Measurements from ENCODE around the gene MGAT1.

MGAT1 gene

DNA sequence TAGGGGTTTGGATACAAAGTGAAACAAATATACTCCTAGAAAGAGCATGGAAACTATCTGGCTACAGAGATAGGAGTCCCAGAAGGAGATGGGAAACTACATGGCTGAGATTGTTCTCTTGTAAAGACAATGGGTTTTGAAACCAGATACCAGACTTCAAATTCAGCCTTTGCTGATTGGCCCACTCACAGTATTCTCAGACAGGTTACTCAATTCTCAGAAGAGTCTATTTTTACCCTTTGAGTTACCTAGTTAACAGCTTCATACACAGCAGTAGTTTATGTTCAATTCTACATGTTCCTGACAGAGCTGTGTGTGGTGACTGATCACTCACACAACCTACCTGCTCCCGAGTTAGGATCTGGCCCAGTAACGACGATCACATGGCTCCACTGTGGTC is 44.4 kb upstream of the MGAT1 start:
- peaks cover 30% of the 10 kb centered on the region for H3K36me3 ChIP-seq
- no peaks in the 10 kb centered on the region for H3K4me1 ChIP-seq
- H3K27me3 ChIP-seq = no peaks in the 10 kb centered on the region
- H3K9me3 ChIP-seq = peaks cover 4% of the 10 kb centered on the region; the same call in 1 of the 2 replicates
- DNase-seq = no peak
- H3K4me3 ChIP-seq (ENCODE audit: low read depth, low read length) = no peak overlapping the region
- no peak for TF ChIP-seq CTCF (IDR thresholded peaks at IDR 0.05; ENCODE audit: low read depth, low read length)

DNA sequence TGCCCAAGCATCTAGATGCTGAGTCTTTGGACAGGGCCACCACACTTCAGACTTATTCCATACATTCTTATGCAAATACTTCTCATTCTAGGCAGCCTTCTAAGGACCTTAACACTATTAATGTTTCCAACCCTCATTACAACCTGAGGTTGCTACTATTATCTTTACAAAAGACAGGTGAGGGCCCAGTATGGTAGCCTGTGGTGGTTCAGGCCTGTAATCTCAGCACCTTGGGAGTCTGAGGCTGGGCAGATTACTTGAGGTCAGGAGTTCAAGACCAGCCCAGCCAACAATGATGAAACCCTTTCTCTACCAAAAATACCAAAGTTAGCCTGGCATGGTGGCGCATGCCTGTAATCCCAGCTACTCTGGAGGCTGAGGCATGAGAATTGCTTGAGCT is 42.3 kb upstream of the MGAT1 start:
- Histone ChIP-seq H3K36me3 (peaks cover 11% of the 10 kb centered on the region), H3K9me3 (no peaks in the 10 kb centered on the region; the same call in 1 of the 2 replicates), H3K27me3 (no peaks in the 10 kb centered on the region), H3K4me3 (ENCODE audit: low read depth, low read length) (no peak overlapping the region), H3K4me1 (no peaks in the 10 kb centered on the region)
- DNase-seq = no peak
- no peak for TF ChIP-seq CTCF (IDR thresholded peaks at IDR 0.05; ENCODE audit: low read depth, low read length)

DNA sequence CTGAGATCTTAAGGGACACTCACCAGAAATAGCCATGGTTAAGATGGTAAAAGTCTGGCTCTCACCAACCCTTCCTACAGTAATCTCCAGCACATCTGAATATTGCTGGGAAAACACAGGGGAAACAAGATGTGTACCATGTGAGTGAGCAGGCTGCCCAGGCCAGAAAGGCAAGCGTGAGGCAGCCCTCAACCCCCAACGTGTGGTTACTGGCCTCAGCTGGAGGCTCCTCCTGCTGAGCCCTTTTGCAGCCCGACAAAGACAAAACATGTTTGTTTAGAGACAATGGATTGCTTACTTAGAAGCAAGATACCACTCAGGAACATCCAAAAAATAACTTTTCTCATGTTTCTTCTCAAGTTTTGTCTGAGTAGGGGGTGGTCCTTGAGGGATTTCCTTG is 41.8 kb upstream of the MGAT1 start:
- no peak for DNase-seq
- Histone ChIP-seq H3K9me3 (no peaks in the 10 kb centered on the region; the same call in 1 of the 2 replicates), H3K4me1 (no peaks in the 10 kb centered on the region), H3K4me3 (ENCODE audit: low read depth, low read length) (no peak overlapping the region), H3K27me3 (no peaks in the 10 kb centered on the region), H3K36me3 (peaks cover 7% of the 10 kb centered on the region)
- no peak for TF ChIP-seq CTCF (IDR thresholded peaks at IDR 0.05; ENCODE audit: low read depth, low read length)

DNA sequence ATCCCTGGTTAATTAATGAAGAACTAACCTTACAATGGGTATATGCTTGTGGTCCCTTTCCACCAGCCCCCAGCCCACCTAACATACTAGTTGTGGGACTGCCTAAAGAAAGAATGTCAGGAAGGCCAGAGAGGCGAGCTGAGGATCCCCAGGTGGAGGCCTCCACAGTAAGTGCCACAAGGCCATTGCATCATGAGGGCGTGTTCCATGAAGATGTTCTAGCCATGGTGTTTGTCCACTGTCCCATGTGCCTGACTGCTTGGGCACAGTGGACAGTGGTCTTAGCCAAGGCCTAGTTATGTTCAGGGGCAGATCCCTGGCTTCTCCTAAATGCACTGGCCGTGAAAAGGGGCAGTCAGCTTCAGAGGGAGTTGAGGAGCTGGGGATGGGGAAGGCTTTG is 37.3 kb upstream of the MGAT1 start:
- TF ChIP-seq CTCF (IDR thresholded peaks at IDR 0.05; ENCODE audit: low read depth, low read length) = no peak
- Histone ChIP-seq H3K27me3 (no peaks in the 10 kb centered on the region), H3K4me1 (no peaks in the 10 kb centered on the region), H3K4me3 (ENCODE audit: low read depth, low read length) (no peak overlapping the region), H3K9me3 (peaks cover 3% of the 10 kb centered on the region; the same call in 1 of the 2 replicates), H3K36me3 (no peaks in the 10 kb centered on the region)
- DNase-seq = no peak

DNA sequence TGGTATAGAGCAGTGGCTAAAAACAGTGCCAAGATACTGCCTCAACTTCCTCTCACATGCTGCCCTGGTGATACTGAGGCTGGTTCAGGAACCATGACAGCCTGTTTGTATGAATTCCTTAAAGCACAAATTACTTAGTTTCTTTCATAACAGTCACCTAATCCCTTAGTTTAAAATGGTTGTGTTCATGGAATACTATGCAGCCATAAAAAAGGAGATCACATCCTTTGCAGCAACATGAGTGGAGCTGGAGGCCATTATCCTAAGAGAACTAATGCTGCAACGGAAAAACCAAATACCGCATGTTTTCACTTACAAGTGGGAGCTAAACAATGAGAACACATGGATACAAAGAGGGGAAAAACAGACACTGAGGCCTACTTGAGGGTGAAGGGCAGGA is 36.6 kb upstream of the MGAT1 start:
- H3K4me3 ChIP-seq (ENCODE audit: low read depth, low read length) = no peak overlapping the region
- H3K36me3 ChIP-seq = no peaks in the 10 kb centered on the region
- no peak for TF ChIP-seq CTCF (IDR thresholded peaks at IDR 0.05; ENCODE audit: low read depth, low read length)
- no peaks in the 10 kb centered on the region for H3K4me1 ChIP-seq
- H3K27me3 ChIP-seq = no peaks in the 10 kb centered on the region
- H3K9me3 ChIP-seq = peaks cover 3% of the 10 kb centered on the region; the same call in 1 of the 2 replicates
- no peak for DNase-seq

- no peak for DNase-seq
- H3K36me3 ChIP-seq = no peaks in the 10 kb centered on the region
- H3K27me3 ChIP-seq = no peaks in the 10 kb centered on the region
- H3K4me1 ChIP-seq = no peaks in the 10 kb centered on the region
- no peak overlapping the region for H3K4me3 ChIP-seq (ENCODE audit: low read depth, low read length)
- H3K9me3 ChIP-seq = peaks cover 3% of the 10 kb centered on the region; the same call in 1 of the 2 replicates
- TF ChIP-seq CTCF (IDR thresholded peaks at IDR 0.05; ENCODE audit: low read depth, low read length) = no peak
Measured at GRCh38 chr5:180837478-180837877, 34.9 kb upstream of the MGAT1 start.

Data from BE2C (cell line).